ENCODE data around the gene PSMC3. TPM values are rescaled to one million over a fixed set of nuclear protein-coding genes. Genes with fewer than 3 reads are reported as not detected.

PSMC3 gene
- total RNA-seq, 1 donor from 2014 or later: 166 TPM

- DNase-seq (ENCODE audit: low read depth in 2 of 2): no peak
These were observed 49.5 kb downstream of the PSMC3 start for GRCh38 chr11:47376525-47377371.

GRCh38 chr11:47376107-47376524 is 50.1 kb downstream of the PSMC3 start:
- DNase-seq (ENCODE audit: low read depth in 2 of 2): no peak

GRCh38 chr11:47375546-47376085 is 50.6 kb downstream of the PSMC3 start:
- no peak for DNase-seq (ENCODE audit: low read depth in 2 of 2)

- DNase-seq (ENCODE audit: low read depth in 2 of 2): no peak
These were observed 51.2 kb downstream of the PSMC3 start for GRCh38 chr11:47375020-47375419.

- DNase-seq (ENCODE audit: low read depth in 2 of 2): no peak
These were observed 51.6 kb downstream of the PSMC3 start for GRCh38 chr11:47374720-47375019.

GRCh38 chr11:47373876-47374719 is 52.1 kb downstream of the PSMC3 start:
- peak; percentile 47 to 81 for DNase-seq (ENCODE audit: low read depth in 2 of 2)

- DNase-seq (ENCODE audit: low read depth in 2 of 2): no peak
These were observed 53.8 kb downstream of the PSMC3 start for GRCh38 chr11:47372422-47372821.

GRCh38 chr11:47369676-47370075 is 56.6 kb downstream of the PSMC3 start:
- DNase-seq (ENCODE audit: low read depth in 2 of 2): no peak

Other genes with a start within 250 kb of the PSMC3 start
- 73.6 and 94.6 TPM in 2 replicates for gene ARFGAP2, start 249.6 kb downstream of the PSMC3 start, total RNA-seq
- gene PACSIN3, start 240.0 kb downstream of the PSMC3 start, total RNA-seq: 16.2 and 21.4 TPM in 2 replicates
- gene DDB2, start 211.5 kb downstream of the PSMC3 start, total RNA-seq: 39.7 and 61.1 TPM in 2 replicates
- 23.2 and 42.6 TPM in 2 replicates for gene ACP2, start 177.6 kb downstream of the PSMC3 start, total RNA-seq
- gene NR1H3, start 168.4 kb downstream of the PSMC3 start, total RNA-seq: 30.6 and 33.0 TPM in 2 replicates
- gene MADD, start 156.3 kb downstream of the PSMC3 start, total RNA-seq: 15.5 and 23.3 TPM in 2 replicates
- not detected in 2 replicates for gene MYBPC3, start 73.7 kb downstream of the PSMC3 start, total RNA-seq
- under 0.01 TPM in 1 of 2 replicates, not detected in the other for gene SPI1, start 47.9 kb downstream of the PSMC3 start, total RNA-seq
- 32.5 and 70.5 TPM in 2 replicates for gene SLC39A13, start 17.8 kb downstream of the PSMC3 start, total RNA-seq
- gene RAPSN, start 22.7 kb upstream of the PSMC3 start, total RNA-seq: 0.13 and 0.25 TPM in 2 replicates
- gene CELF1, start 126.7 kb upstream of the PSMC3 start, total RNA-seq: 57.9 and 84.6 TPM in 2 replicates
- gene PTPMT1, start 139.2 kb upstream of the PSMC3 start, total RNA-seq: 65.0 and 67.9 TPM in 2 replicates
- gene KBTBD4, start 152.5 kb upstream of the PSMC3 start, total RNA-seq: 29.3 and 38.2 TPM in 2 replicates
- 75.0 and 85.7 TPM in 2 replicates for gene NDUFS3, start 152.6 kb upstream of the PSMC3 start, total RNA-seq
- gene FAM180B, start 160.2 kb upstream of the PSMC3 start, total RNA-seq: not detected in 2 replicates
- 0.13 TPM in 1 of 2 replicates, not detected in the other for gene C1QTNF4, start 168.0 kb upstream of the PSMC3 start, total RNA-seq
- gene MTCH2, start 216.1 kb upstream of the PSMC3 start, total RNA-seq: 85.2 and 106 TPM in 2 replicates